HepG2 (cell line): Measurements from ENCODE around the gene MFAP3L. TPM values are rescaled to one million over a fixed set of nuclear protein-coding genes. Genes with fewer than 3 reads are reported as not detected.

Source experiments
- ATAC-seq: fragments of 200-7000 bp; cut with Tn5 transposase; 3 replicates; pipeline ENCODE4 v1.9.1; 2020; ENCODE audit warnings: mild to moderate bottlenecking, moderate library complexity
- BruUV-seq: library from RNA; stranded (reverse); fragments of 400-500 nt; replicated peaks from 2 replicates; lab custom pipeline; 2021; lab: Mats Ljungman, UMichigan
- CTCF ChIA-PET: fragments of 300-600 bp; formaldehyde crosslinking; extraction: SDS; loops from one replicate; lab custom pipeline; 2021; ENCODE audit warnings: low total read pairs, inconsistent platforms, low intra/inter-chr PET ratio; lab: Yijun Ruan, JAX
- POLR2A ChIA-PET: fragments of 350-600 bp; sonication (Branson Sonifier 250); formaldehyde crosslinking; loops from one replicate; lab custom pipeline; 2020; ENCODE audit warnings: antibody characterized with exemption, inconsistent platforms; lab: Yijun Ruan, JAX
- DNase-seq: peaks from one replicate; pipeline ENCODE4 v3.0.0-alpha.2; 2015; ENCODE audit warnings: low spot score
- FAIRE-seq: peaks from 3 replicates; lab custom pipeline; 2011; peaks lifted over from hg19 to GRCh38; lab: Jason Lieb, UNC
- H2AFZ ChIP-seq: one replicate; pipeline ENCODE4 v1.6.1; 2011; ENCODE audit warnings: low read length, inconsistent platforms
- H3K27ac ChIP-seq: fragments of 300-600 bp; 3 replicates; pipeline ENCODE4 v1.8.0; 2011; ENCODE audit warnings: mixed run types, mild to moderate bottlenecking, mixed read lengths, low read length, inconsistent platforms; ENCODE audit not compliant: insufficient read depth; ENCODE audit errors: extremely low read length
- H3K27me3 ChIP-seq, 2 experiments: fragments of 200-600 bp in 1 of 2; 2 replicates in 1 of 2; 3 replicates in 1 of 2; pipeline versions ENCODE4 v1.6.0 to v1.8.0; 2011; ENCODE audit warnings: low read length in 2 of 2, mild to moderate bottlenecking in 2 of 2, moderate library complexity in 2 of 2, inconsistent platforms in 1 of 2; ENCODE audit not compliant: insufficient read depth in 2 of 2, control insufficient read depth in 1 of 2
- H3K36me3 ChIP-seq, 2 experiments: fragments of 200-600 bp in 1 of 2; replicated peaks in 1 of 2; 2 replicates in 1 of 2; 3 replicates in 1 of 2; pipeline versions ENCODE4 v1.5.1 to v1.8.0; 2011; ENCODE audit warnings: low read length in 2 of 2, inconsistent platforms in 1 of 2; ENCODE audit not compliant: insufficient read depth in 2 of 2, control insufficient read depth in 1 of 2
- H3K4me1 ChIP-seq: 2 replicates; pipeline ENCODE4 v1.5.1; 2012; ENCODE audit warnings: low read length, inconsistent platforms; ENCODE audit not compliant: insufficient read depth
- H3K4me2 ChIP-seq: 2 replicates; pipeline ENCODE4 v1.6.0; 2011; ENCODE audit warnings: low read depth, low read length, inconsistent platforms
- H3K4me3 ChIP-seq, 3 experiments: fragments of 200-600 bp in 1 of 3; sonication (generic), shearing (Covaris generic) in 1 of 3; replicated peaks in 1 of 3; 2 replicates each; pipeline ENCODE4 v1.5.1; 2011 to 2016; ENCODE audit warnings: low read length in 3 of 3, inconsistent platforms in 2 of 3, low read depth in 2 of 3, mild to moderate bottlenecking in 2 of 3, control low read depth in 1 of 3, mixed read lengths in 1 of 3; ENCODE audit not compliant: insufficient read depth in 1 of 3
- H3K79me2 ChIP-seq: one replicate; pipeline ENCODE4 v1.6.1; 2011; ENCODE audit warnings: low read length, inconsistent platforms; ENCODE audit not compliant: insufficient read depth
- H3K9ac ChIP-seq: 2 replicates; pipeline ENCODE4 v1.6.0; 2011; ENCODE audit warnings: mild to moderate bottlenecking, low read depth, low read length, inconsistent platforms; ENCODE audit not compliant: insufficient read depth
- H3K9me3 ChIP-seq: 2 replicates; pipeline ENCODE4 v1.5.1; 2012; ENCODE audit warnings: mild to moderate bottlenecking, low read length
- H4K20me1 ChIP-seq: 2 replicates; pipeline ENCODE4 v1.6.0; 2011; ENCODE audit warnings: inconsistent platforms, mild to moderate bottlenecking, low read length, moderate library complexity; ENCODE audit not compliant: insufficient read depth
- E2F2 ChIP-seq: sonication (generic); formaldehyde crosslinking; IDR thresholded peaks from 2 replicates; pipeline ENCODE4 v1.4.0; 2020; ENCODE audit warnings: missing genetic modification reagents, borderline replicate concordance
- FOXA3 ChIP-seq: IDR thresholded peaks from 2 replicates; pipeline ENCODE4 v1.6.1; 2016; ENCODE audit warnings: missing genetic modification reagents, missing compliant biosample characterization
- HOMEZ ChIP-seq: IDR thresholded peaks from 2 replicates; pipeline ENCODE4 v1.6.1; 2016; ENCODE audit warnings: low read depth
- MEIS1 ChIP-seq: sonication (generic); formaldehyde crosslinking; IDR thresholded peaks from 2 replicates; pipeline ENCODE4 v1.9.0; 2021; ENCODE audit warnings: mild to moderate bottlenecking, missing genetic modification reagents, moderate library complexity, borderline replicate concordance
- ZNF318 ChIP-seq: sonication (generic); formaldehyde crosslinking; IDR thresholded peaks from 2 replicates; pipeline ENCODE4 v1.4.0; 2020; ENCODE audit warnings: mild to moderate bottlenecking, missing genetic modification reagents
- ZNF609 ChIP-seq: sonication (generic); formaldehyde crosslinking; IDR thresholded peaks from 2 replicates; pipeline ENCODE4 v1.4.0; 2020; ENCODE audit warnings: mild to moderate bottlenecking, missing genetic modification reagents, borderline replicate concordance
- WGBS: methylation state at CpG from one replicate; pipeline ENCODE4 v1.1.6; 2017; ENCODE audit warnings: low lambda C conversion rate; 5-methylcytosine and 5-hydroxymethylcytosine counted together
- in situ Hi-C: cut with HindIII; loops from 2 replicates; pipeline ENCODE4 v1.10.0; 2017; ENCODE audit warnings: low pct_unique_long_range_greater_than_20kb; ENCODE audit not compliant: extremely low pct_ligation_motif_present
- intact Hi-C: fragments of 100-400 bp; cut with micrococcal nuclease; formaldehyde crosslinking; loops from one replicate; pipeline ENCODE4 v1.10.0; 2022; ENCODE audit not compliant: unreplicated experiment
- polyA plus RNA-seq, 8 experiments: library from polyadenylated mRNA; depleted of rRNA in 3 of 8; stranded (reverse) in 7 of 8; unstranded in 1 of 8; fragments of >200 nt; fragmentation: Illumina TruSeq in 4 of 8; extraction: Trizol in 4 of 8; gene quantifications; 2 replicates each; pipeline versions ENCODE4 v1.2.1 to v1.2.3, GENCODE V29; 2011 to 2016; ENCODE audit warnings: low read depth in 4 of 8, missing spikeins in 1 of 8, mixed read lengths in 1 of 8; ENCODE audit not compliant: insufficient read depth in 1 of 8
- total RNA-seq, 5 experiments: library from RNA; depleted of rRNA; stranded (reverse); fragments of >200 nt; fragmentation: Illumina TruSeq; extraction: Trizol; gene quantifications; 2 replicates each; pipeline ENCODE4 v1.2.3, GENCODE V29; 2016; ENCODE audit warnings: low read depth in 1 of 5

Gene MFAP3L
- total and polyA plus RNA-seq, 2 of the 13 experiments (the other 11 are each of a cell fraction or from before 2014, with no cell fraction given), result 1.5 to 3.6 TPM

GRCh38 chr4:169959254-169959653 lies 66.9 kb downstream of the MFAP3L start:
- Histone ChIP-seq H3K4me1 (no peaks in the 10 kb centered on the region), H3K36me3 (no peaks in the 10 kb centered on the region), H3K9me3 (no peaks in the 10 kb centered on the region), H3K4me2 (no peak overlapping the region), H4K20me1 (no peaks in the 10 kb centered on the region), H2AFZ (no peak overlapping the region), H3K79me2 (no peaks in the 10 kb centered on the region), H3K9ac (no peak overlapping the region), H3K27ac (no peak overlapping the region), H3K27me3 (no peaks in the 10 kb centered on the region), H3K4me3 (no peak overlapping the region)
- no peak for ATAC-seq
- CTCF ChIA-PET, result no interaction called here
- no peak for DNase-seq
- BruUV-seq, result no TSS peak
- 38% methylated on average over 3 of the region's 3 CpGs for whole genome bisulfite sequencing
- in situ Hi-C loops, result no loop called here
- POLR2A ChIA-PET, result no interaction called here
- no peak for FAIRE-seq
- intact Hi-C loops, result no loop called here
- TF ChIP-seq MEIS1, result no peak
- no peak for TF ChIP-seq E2F2 (CRISPR knock-in tag)
- no peak for TF ChIP-seq ZNF318 (CRISPR knock-in tag)
- TF ChIP-seq HOMEZ (CRISPR knock-in tag), result no peak
- no peak for TF ChIP-seq ZNF609 (CRISPR knock-in tag)
- no peak for TF ChIP-seq FOXA3 (CRISPR knock-in tag)
